ENCODE data around the gene SIGMAR1. TPM values are rescaled to one million over a fixed set of nuclear protein-coding genes. Genes with fewer than 3 reads are reported as not detected.

Gene SIGMAR1
- total RNA-seq, 1 donor from 2014 or later = 103 TPM

Other genes with a start within 250 kb of the SIGMAR1 start
- 18.9 and 19.2 TPM in 2 replicates for gene FAM219A, start 179.2 kb downstream of the SIGMAR1 start, total RNA-seq
- 0.13 TPM in 1 of 2 replicates, not detected in the other for gene DNAI1, start 179.0 kb downstream of the SIGMAR1 start, total RNA-seq
- 0.21 and 0.35 TPM in 2 replicates for gene ENHO, start 114.8 kb downstream of the SIGMAR1 start, total RNA-seq
- 0.05 TPM in 1 of 2 replicates, not detected in the other for gene CNTFR, start 48.1 kb downstream of the SIGMAR1 start, total RNA-seq
- gene RPP25L, start 25.7 kb downstream of the SIGMAR1 start, total RNA-seq = 26.1 and 39.4 TPM in 2 replicates
- 57.2 and 98.8 TPM in 2 replicates for gene DCTN3, start 17.3 kb downstream of the SIGMAR1 start, total RNA-seq
- gene ARID3C, start 8.7 kb downstream of the SIGMAR1 start, total RNA-seq = 0.16 TPM in 1 of 2 replicates, not detected in the other
- 22.9 and 24.0 TPM in 2 replicates for gene GALT, start 8.9 kb upstream of the SIGMAR1 start, total RNA-seq
- 11.8 and 16.0 TPM in 2 replicates for gene IL11RA, start 14.4 kb upstream of the SIGMAR1 start, total RNA-seq
- gene CCL27, start 24.9 kb upstream of the SIGMAR1 start, total RNA-seq = not detected in 2 replicates
- not detected in 2 replicates for gene CCL19, start 53.5 kb upstream of the SIGMAR1 start, total RNA-seq
- not detected in 2 replicates for gene CCL21, start 72.3 kb upstream of the SIGMAR1 start, total RNA-seq

All from myocyte (in vitro differentiated cells).